ENCODE results near the gene NFIB.

NFIB gene

DNA sequence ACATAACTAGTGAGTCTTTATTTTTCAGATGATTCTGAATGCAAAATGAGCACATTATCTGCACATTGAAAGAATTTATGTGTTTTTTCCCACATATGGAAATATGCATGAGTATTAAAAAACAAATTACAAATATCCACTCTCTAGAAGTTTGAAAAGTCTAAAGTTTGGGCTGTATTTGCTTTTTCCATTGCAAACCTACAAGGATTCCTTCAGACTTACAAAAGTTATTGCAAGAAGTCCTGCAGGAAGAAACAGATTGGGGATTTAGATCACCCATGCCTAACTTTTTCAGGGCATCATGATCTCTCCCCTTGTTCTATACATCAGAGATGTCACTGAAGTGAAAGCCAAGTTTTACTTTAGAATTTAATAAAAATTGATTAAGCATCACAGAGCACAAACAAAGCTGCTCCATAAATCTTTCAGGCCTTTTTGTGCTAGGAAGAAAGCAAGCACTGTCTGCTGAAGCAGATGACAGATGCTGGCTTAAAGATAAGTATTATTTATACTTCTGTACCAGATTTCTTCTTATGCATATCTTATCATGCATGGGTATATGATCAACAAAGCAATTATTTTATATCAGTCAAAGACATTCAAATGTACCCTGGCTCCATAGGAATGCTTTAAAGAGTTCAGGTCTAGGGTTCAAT, 71.7 kb downstream of the NFIB start:
- no peak for DNase-seq (ENCODE audit: extremely low read depth, low read depth)
- TF ChIP-seq, protein P1, sequence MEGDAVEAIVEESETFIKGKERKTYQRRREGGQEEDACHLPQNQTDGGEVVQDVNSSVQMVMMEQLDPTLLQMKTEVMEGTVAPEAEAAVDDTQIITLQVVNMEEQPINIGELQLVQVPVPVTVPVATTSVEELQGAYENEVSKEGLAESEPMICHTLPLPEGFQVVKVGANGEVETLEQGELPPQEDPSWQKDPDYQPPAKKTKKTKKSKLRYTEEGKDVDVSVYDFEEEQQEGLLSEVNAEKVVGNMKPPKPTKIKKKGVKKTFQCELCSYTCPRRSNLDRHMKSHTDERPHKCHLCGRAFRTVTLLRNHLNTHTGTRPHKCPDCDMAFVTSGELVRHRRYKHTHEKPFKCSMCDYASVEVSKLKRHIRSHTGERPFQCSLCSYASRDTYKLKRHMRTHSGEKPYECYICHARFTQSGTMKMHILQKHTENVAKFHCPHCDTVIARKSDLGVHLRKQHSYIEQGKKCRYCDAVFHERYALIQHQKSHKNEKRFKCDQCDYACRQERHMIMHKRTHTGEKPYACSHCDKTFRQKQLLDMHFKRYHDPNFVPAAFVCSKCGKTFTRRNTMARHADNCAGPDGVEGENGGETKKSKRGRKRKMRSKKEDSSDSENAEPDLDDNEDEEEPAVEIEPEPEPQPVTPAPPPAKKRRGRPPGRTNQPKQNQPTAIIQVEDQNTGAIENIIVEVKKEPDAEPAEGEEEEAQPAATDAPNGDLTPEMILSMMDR (IDR thresholded peaks at IDR 0.05; ENCODE audit: low read depth, low read length, missing control alignments), result no peak
- no peak overlapping the region for H3K4me3 ChIP-seq (replicated peaks; ENCODE audit: low read depth, low read length)

DNA sequence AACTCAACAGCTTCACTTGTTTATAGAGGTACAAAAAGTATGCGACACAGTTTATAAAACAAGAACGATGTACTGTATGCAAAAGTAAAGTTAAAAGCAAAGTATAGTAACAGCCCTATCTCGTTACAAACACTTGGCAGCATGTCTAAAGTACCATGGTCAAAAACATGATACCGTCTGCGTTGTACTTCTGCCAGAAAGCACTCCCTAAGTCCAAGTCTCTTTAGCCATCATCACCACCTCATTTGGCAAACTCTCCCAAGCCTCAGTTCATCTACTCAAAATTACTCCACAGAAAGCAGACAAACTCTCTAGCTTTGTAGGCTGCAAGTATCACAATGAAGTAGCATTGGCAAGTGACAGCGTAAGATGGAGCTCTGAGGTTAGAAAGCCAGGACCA, 73.4 kb downstream of the NFIB start:
- TF ChIP-seq, protein P1 (IDR thresholded peaks at IDR 0.05; ENCODE audit: low read depth, low read length, missing control alignments), result no peak
- no peak for DNase-seq (ENCODE audit: extremely low read depth, low read depth)
- H3K4me3 ChIP-seq (replicated peaks; ENCODE audit: low read depth, low read length), result no peak overlapping the region

DNA sequence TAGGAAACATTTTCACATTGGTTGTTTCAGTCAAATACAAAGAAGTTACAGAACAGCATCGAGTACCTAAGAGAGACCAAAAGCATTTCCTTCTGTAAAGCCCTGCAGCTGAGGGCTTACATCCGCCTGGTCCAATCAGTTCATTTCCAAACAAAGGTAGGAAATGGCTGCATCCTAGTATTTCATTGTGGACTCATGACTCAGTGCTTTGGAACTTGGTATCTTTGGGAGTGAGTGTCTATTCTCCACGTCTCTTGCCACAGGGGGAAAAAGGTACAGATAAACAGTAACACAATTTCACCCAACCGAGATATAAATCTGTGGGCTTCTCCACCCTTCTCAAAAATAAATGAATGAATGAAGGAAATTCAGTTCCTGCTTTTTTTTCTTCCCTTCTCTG, 75.4 kb downstream of the NFIB start:
- TF ChIP-seq, protein P1 (IDR thresholded peaks at IDR 0.05; ENCODE audit: low read depth, low read length, missing control alignments), result no peak
- DNase-seq (ENCODE audit: extremely low read depth, low read depth), result no peak
- no peak overlapping the region for H3K4me3 ChIP-seq (replicated peaks; ENCODE audit: low read depth, low read length)

DNA sequence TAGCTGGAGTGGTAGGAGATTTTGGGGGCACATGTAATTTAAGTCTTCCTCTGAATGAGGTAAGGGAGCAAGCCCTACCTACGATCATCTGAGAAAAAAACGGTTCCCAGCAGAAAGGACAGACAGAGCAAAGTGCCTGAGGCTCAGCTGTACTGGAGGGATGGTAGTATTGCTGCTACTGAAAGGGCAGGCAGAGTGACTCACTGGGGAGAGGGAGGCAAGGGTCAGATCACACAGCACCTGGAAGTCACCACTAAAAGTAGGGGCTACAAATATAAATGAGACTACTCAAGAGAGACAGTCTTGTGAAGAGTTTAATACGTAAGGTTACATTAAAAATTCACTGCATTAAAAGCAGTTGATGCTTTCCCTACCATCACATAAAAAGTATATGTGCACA, 75.9 kb downstream of the NFIB start:
- TF ChIP-seq, protein P1 (IDR thresholded peaks at IDR 0.05; ENCODE audit: low read depth, low read length, missing control alignments), result no peak
- no peak overlapping the region for H3K4me3 ChIP-seq (replicated peaks; ENCODE audit: low read depth, low read length)
- DNase-seq (ENCODE audit: extremely low read depth, low read depth), result no peak

DNA sequence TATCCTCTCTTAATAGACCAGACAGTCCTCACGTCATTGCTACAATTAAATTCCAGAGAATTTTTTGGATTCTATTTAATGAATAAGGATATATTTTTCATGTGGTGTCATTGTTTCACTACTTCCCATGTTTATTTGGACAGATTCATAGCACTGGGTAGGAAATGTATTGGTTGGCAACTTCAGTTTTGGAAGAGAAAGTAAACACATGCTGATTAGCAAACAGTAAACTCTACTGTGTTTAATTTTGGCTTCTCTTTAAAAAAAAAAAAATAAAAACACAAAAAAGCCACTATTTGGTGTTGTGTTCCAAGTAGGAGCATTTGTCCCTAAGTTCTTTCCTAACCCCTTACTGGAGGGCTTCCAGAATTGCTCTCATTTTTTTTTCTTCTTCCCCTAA, 77.3 kb downstream of the NFIB start:
- DNase-seq (ENCODE audit: extremely low read depth, low read depth), result no peak
- H3K4me3 ChIP-seq (replicated peaks; ENCODE audit: low read depth, low read length), result no peak overlapping the region
- TF ChIP-seq, protein P1 (IDR thresholded peaks at IDR 0.05; ENCODE audit: low read depth, low read length, missing control alignments), result no peak

DNA sequence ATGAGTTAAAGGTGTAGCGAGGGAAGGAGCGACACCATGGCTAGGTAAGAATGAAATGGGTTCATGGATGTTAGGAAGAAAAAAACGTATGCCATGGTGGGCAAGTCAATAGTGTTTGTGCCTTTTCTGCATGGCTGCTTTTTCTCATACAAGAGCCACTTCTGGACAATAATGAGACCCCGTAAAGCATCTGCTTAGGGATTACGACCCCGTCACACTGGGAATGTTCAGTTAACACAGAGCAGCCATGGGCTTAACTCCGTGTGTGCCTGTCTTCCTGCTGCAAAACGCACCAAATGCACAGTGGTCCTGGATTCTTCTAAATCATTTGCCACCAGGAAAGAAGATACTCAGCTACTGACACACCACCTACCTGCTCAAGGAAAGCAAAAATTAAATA, 81.8 kb downstream of the NFIB start:
- H3K4me3 ChIP-seq (replicated peaks; ENCODE audit: low read depth, low read length), result no peak overlapping the region
- DNase-seq (ENCODE audit: extremely low read depth, low read depth), result no peak
- TF ChIP-seq, protein P1 (IDR thresholded peaks at IDR 0.05; ENCODE audit: low read depth, low read length, missing control alignments), result no peak
